IMR-90 (cell line): ENCODE measurements around the gene TIAM2. TPM values are rescaled to one million over a fixed set of nuclear protein-coding genes. Genes with fewer than 3 reads are reported as not detected.

Source experiments
- ATAC-seq: fragments of 200-7000 bp; cut with Tn5 transposase; 2 replicates; pipeline ENCODE4 v1.9.1; 2020; ENCODE audit warnings: low read depth, mild to moderate bottlenecking, moderate library complexity
- BruUV-seq: library from RNA; stranded (reverse); fragments of 400-500 nt; replicated peaks from 2 replicates; lab custom pipeline; 2021; lab: Mats Ljungman, UMichigan
- CTCF ChIA-PET: fragments of 300-600 bp; formaldehyde crosslinking; extraction: SDS; loops from one replicate; lab custom pipeline; 2021; ENCODE audit warnings: antibody characterized with exemption; lab: Yijun Ruan, JAX
- POLR2A ChIA-PET: fragments of 300-600 bp; sonication (Branson Sonifier 250); formaldehyde crosslinking; loops from one replicate; lab custom pipeline; 2022; ENCODE audit warnings: antibody characterized with exemption; ENCODE audit not compliant: unreplicated experiment; lab: Charles Lee
- DNase-seq: peaks from one replicate; pipeline ENCODE4 v3.0.0; 2013
- H2AFZ ChIP-seq: replicated peaks from 2 replicates; pipeline ENCODE3; 2013; ENCODE audit warnings: low read length, mild to moderate bottlenecking; ENCODE audit not compliant: poor library complexity
- H2AK5ac ChIP-seq: 2 replicates; pipeline ENCODE4 v1.6.1; 2013; ENCODE audit warnings: low read depth, low read length, inconsistent platforms
- H2AK9ac ChIP-seq: replicated peaks from 2 replicates; pipeline ENCODE3; 2013; ENCODE audit warnings: mild to moderate bottlenecking, low read depth, low read length, moderate library complexity; ENCODE audit not compliant: poor library complexity
- H2BK120ac ChIP-seq: 2 replicates; pipeline ENCODE4 v1.6.1; 2013; ENCODE audit warnings: low read depth, low read length, inconsistent platforms
- H2BK15ac ChIP-seq: 3 replicates; pipeline ENCODE4 v1.6.1; 2013; ENCODE audit warnings: low read depth, low read length, inconsistent platforms
- H2BK20ac ChIP-seq: 2 replicates; pipeline ENCODE4 v1.6.1; 2013; ENCODE audit warnings: low read depth, mild to moderate bottlenecking, inconsistent platforms, low read length, moderate library complexity
- H2BK5ac ChIP-seq: 2 replicates; pipeline ENCODE4 v1.6.1; 2013; ENCODE audit warnings: mild to moderate bottlenecking, low read depth, low read length, inconsistent platforms; ENCODE audit not compliant: poor library complexity, severe bottlenecking
- H3K14ac ChIP-seq: replicated peaks from 2 replicates; pipeline ENCODE4 v1.6.1; 2013; ENCODE audit warnings: low read depth, low read length, inconsistent platforms
- H3K18ac ChIP-seq: 2 replicates; pipeline ENCODE4 v1.6.1; 2013; ENCODE audit warnings: low read depth, low read length, control low read depth
- H3K23ac ChIP-seq: 2 replicates; pipeline ENCODE4 v1.6.1; 2013; ENCODE audit warnings: low read depth, low read length, inconsistent platforms
- H3K27ac ChIP-seq: 2 replicates; pipeline ENCODE4 v1.5.1; 2013; ENCODE audit warnings: mild to moderate bottlenecking, control low read depth, low read length; ENCODE audit not compliant: insufficient read depth
- H3K27me3 ChIP-seq: 2 replicates; pipeline ENCODE4 v1.6.1; 2013; ENCODE audit warnings: low read length; ENCODE audit not compliant: control insufficient read depth, insufficient read depth
- H3K36me3 ChIP-seq: 2 replicates; pipeline ENCODE4 v1.6.1; 2013; ENCODE audit warnings: low read length, mixed read lengths; ENCODE audit not compliant: control insufficient read depth, insufficient read depth
- H3K4ac ChIP-seq: 2 replicates; pipeline ENCODE4 v1.6.1; 2013; ENCODE audit warnings: low read depth, low read length, inconsistent platforms
- H3K4me1 ChIP-seq: 2 replicates; pipeline ENCODE4 v1.6.1; 2013; ENCODE audit warnings: low read length, mixed read lengths; ENCODE audit not compliant: control insufficient read depth, insufficient read depth
- H3K4me2 ChIP-seq: 2 replicates; pipeline ENCODE4 v1.6.1; 2013; ENCODE audit warnings: low read depth, mild to moderate bottlenecking, control low read depth, low read length, moderate library complexity
- H3K4me3 ChIP-seq: 2 replicates; pipeline ENCODE4 v1.5.1; 2013; ENCODE audit warnings: low read depth, mild to moderate bottlenecking, control low read depth, low read length, moderate library complexity; ENCODE audit not compliant: insufficient read depth
- H3K56ac ChIP-seq: 2 replicates; pipeline ENCODE4 v1.6.1; 2013; ENCODE audit warnings: low read length, inconsistent platforms; ENCODE audit not compliant: insufficient read depth; ENCODE audit errors: extremely low read depth
- H3K79me1 ChIP-seq, 2 experiments: 2 replicates each; pipeline ENCODE4 v1.6.1; 2013; ENCODE audit warnings: low read length in 2 of 2, inconsistent platforms in 1 of 2, low read depth in 1 of 2
- H3K9ac ChIP-seq: 2 replicates; pipeline ENCODE4 v1.6.1; 2013; ENCODE audit warnings: low read depth, low read length, control low read depth
- H3K9me1 ChIP-seq: 2 replicates; pipeline ENCODE4 v1.6.1; 2013; ENCODE audit warnings: low read length, inconsistent platforms; ENCODE audit not compliant: insufficient read depth
- H3K9me3 ChIP-seq: 2 replicates; pipeline ENCODE4 v1.6.1; 2013; ENCODE audit warnings: low read length; ENCODE audit not compliant: control insufficient read depth, insufficient read depth
- H4K20me1 ChIP-seq: 2 replicates; pipeline ENCODE4 v1.6.1; 2013; ENCODE audit warnings: low read length, inconsistent platforms; ENCODE audit not compliant: insufficient read depth
- H4K5ac ChIP-seq: 2 replicates; pipeline ENCODE4 v1.6.1; 2013; ENCODE audit warnings: mild to moderate bottlenecking, low read depth, low read length, control low read depth
- H4K8ac ChIP-seq, 2 experiments: 2 replicates each; pipeline ENCODE4 v1.6.1; 2013; ENCODE audit warnings: low read depth in 2 of 2, low read length in 2 of 2, control low read depth in 1 of 2, inconsistent platforms in 1 of 2
- H4K91ac ChIP-seq: 2 replicates; pipeline ENCODE4 v1.6.1; 2013; ENCODE audit warnings: low read depth, low read length, inconsistent platforms; ENCODE audit not compliant: insufficient read depth
- CEBPB ChIP-seq: IDR thresholded peaks from 2 replicates; pipeline ENCODE4 v1.6.1; 2012; ENCODE audit warnings: low read depth, low read length, improper control_type of control experiment
- FOS ChIP-seq: fragments of 150-350 bp; IDR thresholded peaks from 2 replicates; pipeline ENCODE4 v1.6.1; 2016; ENCODE audit warnings: low read depth, low read length
- MAFK ChIP-seq: IDR thresholded peaks from 2 replicates; pipeline ENCODE4 v1.6.1; 2012; ENCODE audit warnings: low read depth, low read length, improper control_type of control experiment
- MAZ ChIP-seq: IDR thresholded peaks from 2 replicates; pipeline ENCODE4 v1.6.1; 2012; ENCODE audit warnings: low read depth, mild to moderate bottlenecking, low read length, improper control_type of control experiment, moderate library complexity, borderline replicate concordance
- MXI1 ChIP-seq: IDR thresholded peaks from 2 replicates; pipeline ENCODE4 v1.6.1; 2012; ENCODE audit warnings: low read depth, mild to moderate bottlenecking, low read length, moderate library complexity, borderline replicate concordance
- NFE2L2 ChIP-seq: fragments of 150-350 bp; IDR thresholded peaks from 2 replicates; pipeline ENCODE4 v1.6.1; 2016; ENCODE audit warnings: low read depth, mild to moderate bottlenecking, low read length
- POLR2A ChIP-seq: IDR thresholded peaks from 2 replicates; pipeline ENCODE4 v1.6.1; 2012; ENCODE audit warnings: mild to moderate bottlenecking, low read depth, low read length
- SMC3 ChIP-seq: fragments of 150-350 bp; IDR thresholded peaks from 2 replicates; pipeline ENCODE4 v1.6.1; 2016; ENCODE audit warnings: low read depth, mild to moderate bottlenecking, antibody characterized with exemption, low read length, moderate library complexity
- WGBS, 2 experiments: methylation state at CpG; one replicate each; pipeline versions ENCODE4 v1.1.5 to v1.1.7; 2013; ENCODE audit warnings: missing lambda C conversion rate in 2 of 2; ENCODE audit not compliant: insufficient read length in 1 of 2; ENCODE audit errors: extremely low coverage in 2 of 2; 5-methylcytosine and 5-hydroxymethylcytosine counted together
- dilution Hi-C: fragments of 300-500 bp; cut with HindIII; formaldehyde crosslinking; loops from one replicate; pipeline ENCODE4 v1.14.3; 2018; ENCODE audit warnings: low sequenced_read_pairs; ENCODE audit not compliant: unreplicated experiment
- in situ Hi-C: fragments of 300-500 bp; cut with MboI; formaldehyde crosslinking; loops from 3 replicates; pipeline ENCODE4 v1.14.3; 2019; ENCODE audit warnings: low sequenced_read_pairs, inconsistent platforms, mixed read lengths
- intact Hi-C: fragments of 100-400 bp; cut with micrococcal nuclease; formaldehyde crosslinking; loops from 2 replicates; pipeline ENCODE4 v1.10.0; 2022
- polyA plus RNA-seq, 3 experiments: library from polyadenylated mRNA; depleted of rRNA; stranded (reverse); fragments of >200 nt; gene quantifications; 2 replicates each; pipeline ENCODE4 v1.2.3, GENCODE V29; 2012; ENCODE audit warnings: low replicate concordance in 1 of 3
- total RNA-seq: library from RNA; depleted of rRNA; stranded (reverse); fragments of >200 nt; gene quantifications from 2 replicates; pipeline ENCODE4 v1.2.3, GENCODE V29; 2012
- TF ChIP-seq, protein P1 (sequence below): fragments of 150-350 bp; IDR thresholded peaks from 2 replicates; pipeline ENCODE4 v1.6.1; 2017; ENCODE audit warnings: mild to moderate bottlenecking, antibody characterized with exemption, low read length, low read depth
- TF ChIP-seq, protein P2 (sequence below): conservative IDR thresholded peaks from 2 replicates; pipeline ENCODE4 v1.5.1; 2012; ENCODE audit warnings: mild to moderate bottlenecking, low read depth, low read length, improper control_type of control experiment
- TF ChIP-seq, protein P3 (sequence below): fragments of 150-350 bp; IDR thresholded peaks from 2 replicates; pipeline ENCODE4 v1.6.1; 2016; ENCODE audit warnings: low read depth, mild to moderate bottlenecking, low read length, moderate library complexity, borderline replicate concordance

The TIAM2 gene
- total and polyA plus RNA-seq, 2 of the 4 experiments (the other 2 are of a cell fraction) = 3.1 to 4.7 TPM

DNA sequence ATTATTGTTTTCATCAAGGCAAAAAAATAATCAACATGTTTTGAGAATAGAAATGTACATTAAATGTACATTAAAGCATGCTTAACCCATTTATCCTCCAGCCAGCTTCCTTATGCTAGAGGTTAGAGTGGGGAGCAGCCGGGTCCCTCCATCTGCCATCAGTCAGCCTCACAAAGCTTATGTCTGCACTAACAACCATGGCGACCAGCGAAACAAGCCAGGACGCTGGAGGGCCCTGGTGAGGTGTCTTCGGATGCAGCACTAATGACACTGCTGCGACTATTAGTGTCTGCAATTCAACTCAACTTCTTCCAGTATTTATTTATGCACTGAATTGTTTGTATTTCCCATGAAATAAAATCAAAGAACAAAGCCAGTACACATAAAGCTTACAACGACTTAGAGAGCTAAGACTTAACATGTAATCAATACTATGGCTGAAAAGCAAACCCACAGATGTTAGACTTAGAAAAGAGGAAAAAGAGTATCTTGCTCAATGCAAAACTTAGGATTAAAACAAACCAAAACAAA lies 275.5 kb downstream of the TIAM2 start:
- Histone ChIP-seq H4K8ac (no peak overlapping the region), H3K9ac (no peak overlapping the region), H4K91ac (no peak overlapping the region), H3K23ac (no peak overlapping the region), H2BK20ac (no peak overlapping the region), H4K20me1 (0 out of 2 replicates have a peak, but pooled peaks cover 3% of the 10 kb centered on the region), H2BK15ac (no peak overlapping the region), H3K56ac (no peak overlapping the region), H3K14ac (no peak overlapping the region), H4K5ac (no peak overlapping the region), H3K9me1 (peaks cover 4% of the 10 kb centered on the region), H3K4me1 (peaks cover 12% of the 10 kb centered on the region), H3K27me3 (no peaks in the 10 kb centered on the region), H3K4me3 (no peak overlapping the region), H2BK120ac (no peak overlapping the region), H3K9me3 (no peaks in the 10 kb centered on the region), H2AFZ (no peak overlapping the region), H2BK5ac (no peak overlapping the region), H3K18ac (no peak overlapping the region), H3K79me1 (peaks cover 16 to 34% of the 10 kb centered on the region in 2 experiments), H3K36me3 (no peaks in the 10 kb centered on the region; the same call in 1 of the 2 replicates), H3K4ac (no peak overlapping the region), H2AK5ac (no peak overlapping the region), H3K4me2 (no peak overlapping the region), H3K27ac (no peak overlapping the region), H2AK9ac (no peak overlapping the region)
- POLR2A ChIA-PET = no interaction called here
- CTCF ChIA-PET = interaction anchor here (0.7 kb wide), 1 partner anchor 225 kb away, joined by 3 read pairs; no protein-coding TSS in a partner anchor
- dilution Hi-C loops = no loop called here
- in situ Hi-C loops = no loop called here
- intact Hi-C loops = no loop called here
- ATAC-seq (no peak), DNase-seq (no peak)
- WGBS, 2 experiments = 80% methylated on average over 4 of the region's 7 CpGs; no CpG with 5 or more reads in 1 of the 2 experiments
- BruUV-seq = no TSS peak
- TF ChIP-seq, protein P1, sequence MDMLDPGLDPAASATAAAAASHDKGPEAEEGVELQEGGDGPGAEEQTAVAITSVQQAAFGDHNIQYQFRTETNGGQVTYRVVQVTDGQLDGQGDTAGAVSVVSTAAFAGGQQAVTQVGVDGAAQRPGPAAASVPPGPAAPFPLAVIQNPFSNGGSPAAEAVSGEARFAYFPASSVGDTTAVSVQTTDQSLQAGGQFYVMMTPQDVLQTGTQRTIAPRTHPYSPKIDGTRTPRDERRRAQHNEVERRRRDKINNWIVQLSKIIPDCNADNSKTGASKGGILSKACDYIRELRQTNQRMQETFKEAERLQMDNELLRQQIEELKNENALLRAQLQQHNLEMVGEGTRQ = no peak
- TF ChIP-seq SMC3 = no peak
- TF ChIP-seq, protein P2, sequence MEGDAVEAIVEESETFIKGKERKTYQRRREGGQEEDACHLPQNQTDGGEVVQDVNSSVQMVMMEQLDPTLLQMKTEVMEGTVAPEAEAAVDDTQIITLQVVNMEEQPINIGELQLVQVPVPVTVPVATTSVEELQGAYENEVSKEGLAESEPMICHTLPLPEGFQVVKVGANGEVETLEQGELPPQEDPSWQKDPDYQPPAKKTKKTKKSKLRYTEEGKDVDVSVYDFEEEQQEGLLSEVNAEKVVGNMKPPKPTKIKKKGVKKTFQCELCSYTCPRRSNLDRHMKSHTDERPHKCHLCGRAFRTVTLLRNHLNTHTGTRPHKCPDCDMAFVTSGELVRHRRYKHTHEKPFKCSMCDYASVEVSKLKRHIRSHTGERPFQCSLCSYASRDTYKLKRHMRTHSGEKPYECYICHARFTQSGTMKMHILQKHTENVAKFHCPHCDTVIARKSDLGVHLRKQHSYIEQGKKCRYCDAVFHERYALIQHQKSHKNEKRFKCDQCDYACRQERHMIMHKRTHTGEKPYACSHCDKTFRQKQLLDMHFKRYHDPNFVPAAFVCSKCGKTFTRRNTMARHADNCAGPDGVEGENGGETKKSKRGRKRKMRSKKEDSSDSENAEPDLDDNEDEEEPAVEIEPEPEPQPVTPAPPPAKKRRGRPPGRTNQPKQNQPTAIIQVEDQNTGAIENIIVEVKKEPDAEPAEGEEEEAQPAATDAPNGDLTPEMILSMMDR = no peak
- TF ChIP-seq, protein P3, sequence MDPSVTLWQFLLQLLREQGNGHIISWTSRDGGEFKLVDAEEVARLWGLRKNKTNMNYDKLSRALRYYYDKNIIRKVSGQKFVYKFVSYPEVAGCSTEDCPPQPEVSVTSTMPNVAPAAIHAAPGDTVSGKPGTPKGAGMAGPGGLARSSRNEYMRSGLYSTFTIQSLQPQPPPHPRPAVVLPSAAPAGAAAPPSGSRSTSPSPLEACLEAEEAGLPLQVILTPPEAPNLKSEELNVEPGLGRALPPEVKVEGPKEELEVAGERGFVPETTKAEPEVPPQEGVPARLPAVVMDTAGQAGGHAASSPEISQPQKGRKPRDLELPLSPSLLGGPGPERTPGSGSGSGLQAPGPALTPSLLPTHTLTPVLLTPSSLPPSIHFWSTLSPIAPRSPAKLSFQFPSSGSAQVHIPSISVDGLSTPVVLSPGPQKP = no peak
- no peak for TF ChIP-seq FOS
- no peak for TF ChIP-seq MAFK
- no peak for TF ChIP-seq MXI1
- TF ChIP-seq CEBPB = no peak
- no peak for TF ChIP-seq NFE2L2
- no peak for TF ChIP-seq POLR2A
- TF ChIP-seq MAZ = no peak
